GM23338 (cell line): ENCODE results near the gene DGKD. TPM values are rescaled to one million over a fixed set of nuclear protein-coding genes. Genes with fewer than 3 reads are reported as not detected.

Experiments
- ATAC-seq: fragments of 200-7000 bp; cut with Tn5 transposase; 3 replicates; pipeline ENCODE4 v1.9.1; 2020
- DNase-seq: peaks from one replicate; pipeline ENCODE4 v3.0.0-alpha.2; 2015; ENCODE audit warnings: low spot score
- H2AFZ ChIP-seq: fragments of 200-600 bp; sonication (generic); 2 replicates; pipeline ENCODE4 v1.8.0; 2016; ENCODE audit warnings: antibody characterized with exemption, mild to moderate bottlenecking, moderate library complexity
- H3F3A ChIP-seq: fragments of 200-600 bp; sonication (generic); replicated peaks from 2 replicates; pipeline ENCODE4 v1.8.0; 2017; ENCODE audit warnings: antibody characterized with exemption, mixed run types, low read depth
- H3K27ac ChIP-seq: fragments of 200-600 bp; sonication (generic); 2 replicates; pipeline ENCODE4 v1.6.1; 2016; ENCODE audit warnings: low read depth
- H3K27me3 ChIP-seq: fragments of 200-600 bp; sonication (generic); 2 replicates; pipeline ENCODE4 v1.8.0; 2016; ENCODE audit warnings: mild to moderate bottlenecking, mixed run types, moderate library complexity; ENCODE audit not compliant: insufficient read depth
- H3K36me3 ChIP-seq: fragments of 200-600 bp; sonication (generic); 2 replicates; pipeline ENCODE4 v1.8.0; 2016; ENCODE audit warnings: mild to moderate bottlenecking; ENCODE audit not compliant: insufficient read depth
- H3K4me1 ChIP-seq: fragments of 200-600 bp; sonication (generic); 2 replicates; pipeline ENCODE4 v1.8.0; 2016; ENCODE audit warnings: mild to moderate bottlenecking, moderate library complexity; ENCODE audit not compliant: insufficient read depth
- H3K4me2 ChIP-seq: fragments of 200-600 bp; sonication (generic); 2 replicates; pipeline ENCODE4 v1.7.1; 2017; ENCODE audit warnings: mixed run types
- H3K4me3 ChIP-seq: fragments of 200-600 bp; sonication (generic); 2 replicates; pipeline ENCODE4 v1.6.1; 2016; ENCODE audit warnings: mixed run types
- H3K79me2 ChIP-seq: fragments of 200-600 bp; sonication (generic); replicated peaks from 2 replicates; pipeline ENCODE4 v1.8.0; 2017; ENCODE audit warnings: mild to moderate bottlenecking; ENCODE audit not compliant: insufficient read depth
- H3K9me2 ChIP-seq: fragments of 200-600 bp; sonication (generic); 2 replicates; pipeline ENCODE4 v1.8.0; 2017; ENCODE audit not compliant: insufficient read depth
- H4K20me1 ChIP-seq: fragments of 200-600 bp; sonication (generic); replicated peaks from 2 replicates; pipeline ENCODE4 v1.8.0; 2017; ENCODE audit warnings: mild to moderate bottlenecking; ENCODE audit not compliant: insufficient read depth
- H3K27ac Mint-ChIP-seq: 2 replicates; pipeline ENCODE4 v1.8.0; 2020; ENCODE audit warnings: inconsistent platforms, mild to moderate bottlenecking, moderate library complexity, mixed read lengths
- H3K27me3 Mint-ChIP-seq: 3 replicates; pipeline ENCODE4 v1.8.0; 2022; ENCODE audit warnings: low read depth, mild to moderate bottlenecking, moderate library complexity, mixed read lengths, inconsistent platforms; ENCODE audit not compliant: insufficient read depth, poor library complexity
- H3K36me3 Mint-ChIP-seq: 3 replicates; pipeline ENCODE4 v1.8.0; 2021; ENCODE audit warnings: low read depth, mild to moderate bottlenecking, inconsistent platforms, moderate library complexity, mixed read lengths
- H3K4me1 Mint-ChIP-seq: 3 replicates; pipeline ENCODE4 v1.8.0; 2020; ENCODE audit warnings: mild to moderate bottlenecking, inconsistent platforms, mixed read lengths
- H3K4me3 Mint-ChIP-seq: 3 replicates; pipeline ENCODE4 v1.8.0; 2021; ENCODE audit warnings: moderate library complexity, mild to moderate bottlenecking, inconsistent platforms, mixed read lengths
- H3K9me3 Mint-ChIP-seq: 3 replicates; pipeline ENCODE4 v1.8.0; 2020; ENCODE audit warnings: moderate library complexity, mild to moderate bottlenecking, inconsistent platforms, mixed read lengths
- CREB1 ChIP-seq: fragments of 250-450 bp; sonication (Bioruptor Pico); IDR thresholded peaks from 2 replicates; pipeline ENCODE4 v1.5.0; 2020; ENCODE audit warnings: low read depth, mild to moderate bottlenecking, moderate library complexity
- EZH2 ChIP-seq: fragments of 200-600 bp; sonication (generic); IDR thresholded peaks from one replicate; pipeline ENCODE4 v1.8.0; 2017; ENCODE audit warnings: antibody characterized with exemption, mild to moderate bottlenecking, low read depth; ENCODE audit not compliant: unreplicated experiment
- EZH2phosphoT487 ChIP-seq: fragments of 200-600 bp; sonication (generic); IDR thresholded peaks from one replicate; pipeline ENCODE4 v1.8.1; 2018; ENCODE audit warnings: antibody characterized with exemption; ENCODE audit not compliant: unreplicated experiment
- JUNB ChIP-seq: IDR thresholded peaks from one replicate; pipeline ENCODE4 v1.6.1; 2016; ENCODE audit warnings: antibody characterized with exemption; ENCODE audit not compliant: unreplicated experiment
- NANOG ChIP-seq: IDR thresholded peaks from 2 replicates; pipeline ENCODE4 v1.6.1; 2016; ENCODE audit warnings: antibody characterized with exemption, borderline replicate concordance
- POLR2AphosphoS5 ChIP-seq: IDR thresholded peaks from 2 replicates; pipeline ENCODE4 v1.6.1; 2016; ENCODE audit warnings: antibody characterized with exemption, low read depth
- STAT1 ChIP-seq: IDR thresholded peaks from one replicate; pipeline ENCODE4 v1.6.1; 2016; ENCODE audit warnings: antibody characterized with exemption; ENCODE audit not compliant: unreplicated experiment
- ZNF114 ChIP-seq: fragments of 250-450 bp; sonication (Bioruptor Pico); IDR thresholded peaks from 2 replicates; pipeline ENCODE4 v1.5.0; 2020; ENCODE audit warnings: mild to moderate bottlenecking, moderate library complexity
- ZNF331 ChIP-seq: fragments of 250-450 bp; sonication (Bioruptor Pico); IDR thresholded peaks from 2 replicates; pipeline ENCODE4 v1.5.0; 2020; ENCODE audit warnings: low read depth, mild to moderate bottlenecking, moderate library complexity
- polyA plus RNA-seq: library from polyadenylated mRNA; unstranded; fragments of >200 nt; fragmentation: Nextera tagmentation; extraction: Ambion mirVana; gene quantifications from 2 replicates; pipeline ENCODE4 v1.2.1, GENCODE V29; 2016
- total RNA-seq: library from RNA; depleted of rRNA; stranded (reverse); fragments of >200 nt; shearing (Covaris generic); gene quantifications from 2 replicates; pipeline ENCODE4 v1.2.3, GENCODE V29; 2014
- TF ChIP-seq, protein P1 (sequence below): IDR thresholded peaks from one replicate; pipeline ENCODE4 v1.6.1; 2018; ENCODE audit warnings: antibody characterized with exemption; ENCODE audit not compliant: unreplicated experiment
- TF ChIP-seq, protein P2 (sequence below), 2 experiments: fragments of 200-600 bp in 1 of 2; sonication (generic) in 1 of 2; conservative IDR thresholded peaks; 2 replicates each; pipeline versions ENCODE4 v1.5.1 to v1.6.1; 2016 to 2017; ENCODE audit warnings: antibody characterized with exemption in 2 of 2, low read depth in 2 of 2, mild to moderate bottlenecking in 2 of 2, moderate library complexity in 1 of 2
- TF ChIP-seq, protein P3 (sequence below): fragments of 250-450 bp; sonication (Bioruptor Pico); IDR thresholded peaks from 2 replicates; pipeline ENCODE4 v1.5.0; 2020; ENCODE audit warnings: mild to moderate bottlenecking, moderate library complexity
- TF ChIP-seq, protein P4 (sequence below): IDR thresholded peaks from 2 replicates; pipeline ENCODE4 v1.6.1; 2016; ENCODE audit warnings: antibody characterized with exemption

Gene DGKD
- total and polyA plus RNA-seq, 2 experiments from 2014 or later: 11.1 to 23.4 TPM

DNA sequence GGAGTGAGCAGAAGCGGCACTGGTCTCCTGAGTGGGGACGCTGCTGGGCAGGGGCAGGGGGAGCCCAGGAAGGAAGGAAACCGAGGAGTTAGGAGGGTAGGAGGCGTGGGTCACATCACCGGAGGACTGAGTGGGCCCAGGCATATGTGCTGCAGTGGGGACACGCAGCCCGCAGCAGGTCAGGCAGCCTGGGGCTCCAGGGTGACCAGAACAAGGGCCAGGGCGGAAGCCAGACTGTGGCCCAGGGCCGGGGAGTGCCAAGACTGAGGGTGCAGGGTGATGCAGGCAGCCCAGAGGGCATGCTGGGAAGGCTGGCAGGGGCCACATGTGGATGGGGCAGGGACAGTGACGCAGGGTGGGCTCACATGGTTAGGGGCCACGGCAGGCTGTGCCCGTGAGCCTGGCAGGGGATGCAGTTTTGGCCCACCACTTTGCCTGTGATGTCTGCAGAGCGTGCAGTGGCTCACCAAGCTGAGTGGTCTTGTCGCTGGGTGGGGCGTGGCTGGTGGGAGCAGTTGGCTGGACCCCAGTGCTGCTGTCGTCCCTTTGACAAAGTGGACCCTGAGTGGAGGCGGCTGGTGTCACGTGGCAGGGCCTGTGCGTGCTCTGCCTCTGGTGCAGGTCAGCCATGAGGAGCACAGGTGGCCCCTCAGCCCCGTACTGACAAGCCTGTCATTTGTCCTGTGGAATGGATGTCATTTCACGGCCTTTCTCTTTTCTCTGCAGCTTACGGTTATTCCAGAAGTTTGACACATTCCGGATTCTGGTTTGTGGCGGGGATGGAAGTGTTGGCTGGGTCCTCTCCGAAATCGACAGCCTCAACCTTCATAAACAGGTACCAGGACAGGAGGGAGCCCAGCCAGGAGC lies 87.1 kb downstream of the DGKD start:
- Mint-ChIP-seq H3K4me3 (no peak overlapping the region), H3K36me3 (peaks cover 9% of the 10 kb centered on the region; the same call in 2 of the 3 replicates), H3K4me1 (no peaks in the 10 kb centered on the region; the same call in 2 of the 3 replicates), H3K9me3 (no peaks in the 10 kb centered on the region), H3K27ac (no peak overlapping the region), H3K27me3 (peaks cover 11% of the 10 kb centered on the region)
- Histone ChIP-seq H3K27me3 (no peaks in the 10 kb centered on the region), H3K27ac (no peak overlapping the region), H3K9me2 (no peaks in the 10 kb centered on the region), H3K4me3 (no peak overlapping the region), H3K36me3 (no peaks in the 10 kb centered on the region), H3K79me2 (no peaks in the 10 kb centered on the region), H3K4me2 (no peak overlapping the region), H2AFZ (no peak overlapping the region), H3F3A (no peaks in the 10 kb centered on the region), H3K4me1 (no peaks in the 10 kb centered on the region), H4K20me1 (no peaks in the 10 kb centered on the region)
- TF ChIP-seq EZH2: no peak
- TF ChIP-seq STAT1: no peak
- TF ChIP-seq, protein P1, sequence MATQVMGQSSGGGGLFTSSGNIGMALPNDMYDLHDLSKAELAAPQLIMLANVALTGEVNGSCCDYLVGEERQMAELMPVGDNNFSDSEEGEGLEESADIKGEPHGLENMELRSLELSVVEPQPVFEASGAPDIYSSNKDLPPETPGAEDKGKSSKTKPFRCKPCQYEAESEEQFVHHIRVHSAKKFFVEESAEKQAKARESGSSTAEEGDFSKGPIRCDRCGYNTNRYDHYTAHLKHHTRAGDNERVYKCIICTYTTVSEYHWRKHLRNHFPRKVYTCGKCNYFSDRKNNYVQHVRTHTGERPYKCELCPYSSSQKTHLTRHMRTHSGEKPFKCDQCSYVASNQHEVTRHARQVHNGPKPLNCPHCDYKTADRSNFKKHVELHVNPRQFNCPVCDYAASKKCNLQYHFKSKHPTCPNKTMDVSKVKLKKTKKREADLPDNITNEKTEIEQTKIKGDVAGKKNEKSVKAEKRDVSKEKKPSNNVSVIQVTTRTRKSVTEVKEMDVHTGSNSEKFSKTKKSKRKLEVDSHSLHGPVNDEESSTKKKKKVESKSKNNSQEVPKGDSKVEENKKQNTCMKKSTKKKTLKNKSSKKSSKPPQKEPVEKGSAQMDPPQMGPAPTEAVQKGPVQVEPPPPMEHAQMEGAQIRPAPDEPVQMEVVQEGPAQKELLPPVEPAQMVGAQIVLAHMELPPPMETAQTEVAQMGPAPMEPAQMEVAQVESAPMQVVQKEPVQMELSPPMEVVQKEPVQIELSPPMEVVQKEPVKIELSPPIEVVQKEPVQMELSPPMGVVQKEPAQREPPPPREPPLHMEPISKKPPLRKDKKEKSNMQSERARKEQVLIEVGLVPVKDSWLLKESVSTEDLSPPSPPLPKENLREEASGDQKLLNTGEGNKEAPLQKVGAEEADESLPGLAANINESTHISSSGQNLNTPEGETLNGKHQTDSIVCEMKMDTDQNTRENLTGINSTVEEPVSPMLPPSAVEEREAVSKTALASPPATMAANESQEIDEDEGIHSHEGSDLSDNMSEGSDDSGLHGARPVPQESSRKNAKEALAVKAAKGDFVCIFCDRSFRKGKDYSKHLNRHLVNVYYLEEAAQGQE: no peak
- TF ChIP-seq, protein P2, sequence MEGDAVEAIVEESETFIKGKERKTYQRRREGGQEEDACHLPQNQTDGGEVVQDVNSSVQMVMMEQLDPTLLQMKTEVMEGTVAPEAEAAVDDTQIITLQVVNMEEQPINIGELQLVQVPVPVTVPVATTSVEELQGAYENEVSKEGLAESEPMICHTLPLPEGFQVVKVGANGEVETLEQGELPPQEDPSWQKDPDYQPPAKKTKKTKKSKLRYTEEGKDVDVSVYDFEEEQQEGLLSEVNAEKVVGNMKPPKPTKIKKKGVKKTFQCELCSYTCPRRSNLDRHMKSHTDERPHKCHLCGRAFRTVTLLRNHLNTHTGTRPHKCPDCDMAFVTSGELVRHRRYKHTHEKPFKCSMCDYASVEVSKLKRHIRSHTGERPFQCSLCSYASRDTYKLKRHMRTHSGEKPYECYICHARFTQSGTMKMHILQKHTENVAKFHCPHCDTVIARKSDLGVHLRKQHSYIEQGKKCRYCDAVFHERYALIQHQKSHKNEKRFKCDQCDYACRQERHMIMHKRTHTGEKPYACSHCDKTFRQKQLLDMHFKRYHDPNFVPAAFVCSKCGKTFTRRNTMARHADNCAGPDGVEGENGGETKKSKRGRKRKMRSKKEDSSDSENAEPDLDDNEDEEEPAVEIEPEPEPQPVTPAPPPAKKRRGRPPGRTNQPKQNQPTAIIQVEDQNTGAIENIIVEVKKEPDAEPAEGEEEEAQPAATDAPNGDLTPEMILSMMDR (conservative IDR thresholded peaks at IDR 0.05; ENCODE audit: low read depth in 2 of 2): no peak
- TF ChIP-seq, protein P3, sequence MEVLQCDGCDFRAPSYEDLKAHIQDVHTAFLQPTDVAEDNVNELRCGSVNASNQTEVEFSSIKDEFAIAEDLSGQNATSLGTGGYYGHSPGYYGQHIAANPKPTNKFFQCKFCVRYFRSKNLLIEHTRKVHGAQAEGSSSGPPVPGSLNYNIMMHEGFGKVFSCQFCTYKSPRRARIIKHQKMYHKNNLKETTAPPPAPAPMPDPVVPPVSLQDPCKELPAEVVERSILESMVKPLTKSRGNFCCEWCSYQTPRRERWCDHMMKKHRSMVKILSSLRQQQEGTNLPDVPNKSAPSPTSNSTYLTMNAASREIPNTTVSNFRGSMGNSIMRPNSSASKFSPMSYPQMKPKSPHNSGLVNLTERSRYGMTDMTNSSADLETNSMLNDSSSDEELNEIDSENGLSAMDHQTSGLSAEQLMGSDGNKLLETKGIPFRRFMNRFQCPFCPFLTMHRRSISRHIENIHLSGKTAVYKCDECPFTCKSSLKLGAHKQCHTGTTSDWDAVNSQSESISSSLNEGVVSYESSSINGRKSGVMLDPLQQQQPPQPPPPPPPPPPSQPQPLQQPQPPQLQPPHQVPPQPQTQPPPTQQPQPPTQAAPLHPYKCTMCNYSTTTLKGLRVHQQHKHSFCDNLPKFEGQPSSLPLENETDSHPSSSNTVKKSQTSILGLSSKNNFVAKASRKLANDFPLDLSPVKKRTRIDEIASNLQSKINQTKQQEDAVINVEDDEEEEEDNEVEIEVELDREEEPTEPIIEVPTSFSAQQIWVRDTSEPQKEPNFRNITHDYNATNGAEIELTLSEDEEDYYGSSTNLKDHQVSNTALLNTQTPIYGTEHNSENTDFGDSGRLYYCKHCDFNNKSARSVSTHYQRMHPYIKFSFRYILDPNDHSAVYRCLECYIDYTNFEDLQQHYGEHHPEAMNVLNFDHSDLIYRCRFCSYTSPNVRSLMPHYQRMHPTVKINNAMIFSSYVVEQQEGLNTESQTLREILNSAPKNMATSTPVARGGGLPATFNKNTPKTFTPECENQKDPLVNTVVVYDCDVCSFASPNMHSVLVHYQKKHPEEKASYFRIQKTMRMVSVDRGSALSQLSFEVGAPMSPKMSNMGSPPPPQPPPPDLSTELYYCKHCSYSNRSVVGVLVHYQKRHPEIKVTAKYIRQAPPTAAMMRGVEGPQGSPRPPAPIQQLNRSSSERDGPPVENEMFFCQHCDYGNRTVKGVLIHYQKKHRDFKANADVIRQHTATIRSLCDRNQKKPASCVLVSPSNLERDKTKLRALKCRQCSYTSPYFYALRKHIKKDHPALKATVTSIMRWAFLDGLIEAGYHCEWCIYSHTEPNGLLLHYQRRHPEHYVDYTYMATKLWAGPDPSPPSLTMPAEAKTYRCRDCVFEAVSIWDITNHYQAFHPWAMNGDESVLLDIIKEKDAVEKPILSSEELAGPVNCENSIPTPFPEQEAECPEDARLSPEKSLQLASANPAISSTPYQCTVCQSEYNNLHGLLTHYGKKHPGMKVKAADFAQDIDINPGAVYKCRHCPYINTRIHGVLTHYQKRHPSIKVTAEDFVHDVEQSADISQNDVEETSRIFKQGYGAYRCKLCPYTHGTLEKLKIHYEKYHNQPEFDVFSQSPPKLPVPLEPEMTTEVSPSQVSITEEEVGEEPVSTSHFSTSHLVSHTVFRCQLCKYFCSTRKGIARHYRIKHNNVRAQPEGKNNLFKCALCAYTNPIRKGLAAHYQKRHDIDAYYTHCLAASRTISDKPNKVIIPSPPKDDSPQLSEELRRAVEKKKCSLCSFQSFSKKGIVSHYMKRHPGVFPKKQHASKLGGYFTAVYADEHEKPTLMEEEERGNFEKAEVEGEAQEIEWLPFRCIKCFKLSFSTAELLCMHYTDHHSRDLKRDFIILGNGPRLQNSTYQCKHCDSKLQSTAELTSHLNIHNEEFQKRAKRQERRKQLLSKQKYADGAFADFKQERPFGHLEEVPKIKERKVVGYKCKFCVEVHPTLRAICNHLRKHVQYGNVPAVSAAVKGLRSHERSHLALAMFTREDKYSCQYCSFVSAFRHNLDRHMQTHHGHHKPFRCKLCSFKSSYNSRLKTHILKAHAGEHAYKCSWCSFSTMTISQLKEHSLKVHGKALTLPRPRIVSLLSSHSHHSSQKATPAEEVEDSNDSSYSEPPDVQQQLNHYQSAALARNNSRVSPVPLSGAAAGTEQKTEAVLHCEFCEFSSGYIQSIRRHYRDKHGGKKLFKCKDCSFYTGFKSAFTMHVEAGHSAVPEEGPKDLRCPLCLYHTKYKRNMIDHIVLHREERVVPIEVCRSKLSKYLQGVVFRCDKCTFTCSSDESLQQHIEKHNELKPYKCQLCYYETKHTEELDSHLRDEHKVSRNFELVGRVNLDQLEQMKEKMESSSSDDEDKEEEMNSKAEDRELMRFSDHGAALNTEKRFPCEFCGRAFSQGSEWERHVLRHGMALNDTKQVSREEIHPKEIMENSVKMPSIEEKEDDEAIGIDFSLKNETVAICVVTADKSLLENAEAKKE: no peak
- TF ChIP-seq, protein P4, sequence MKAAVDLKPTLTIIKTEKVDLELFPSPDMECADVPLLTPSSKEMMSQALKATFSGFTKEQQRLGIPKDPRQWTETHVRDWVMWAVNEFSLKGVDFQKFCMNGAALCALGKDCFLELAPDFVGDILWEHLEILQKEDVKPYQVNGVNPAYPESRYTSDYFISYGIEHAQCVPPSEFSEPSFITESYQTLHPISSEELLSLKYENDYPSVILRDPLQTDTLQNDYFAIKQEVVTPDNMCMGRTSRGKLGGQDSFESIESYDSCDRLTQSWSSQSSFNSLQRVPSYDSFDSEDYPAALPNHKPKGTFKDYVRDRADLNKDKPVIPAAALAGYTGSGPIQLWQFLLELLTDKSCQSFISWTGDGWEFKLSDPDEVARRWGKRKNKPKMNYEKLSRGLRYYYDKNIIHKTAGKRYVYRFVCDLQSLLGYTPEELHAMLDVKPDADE: no peak
- no peak for TF ChIP-seq POLR2AphosphoS5
- no peak for TF ChIP-seq EZH2phosphoT487
- TF ChIP-seq ZNF114 (CRISPR knock-in tag): no peak
- no peak for TF ChIP-seq CREB1 (CRISPR knock-in tag)
- no peak for TF ChIP-seq JUNB
- no peak for TF ChIP-seq NANOG
- TF ChIP-seq ZNF331 (CRISPR knock-in tag): no peak
- DNase-seq: no peak
- no peak for ATAC-seq
